GM19351 (cell line): ENCODE data around the gene KSR1.

Experiments
- ATAC-seq: cut with Tn5 transposase; IDR thresholded peaks from one replicate; pipeline ENCODE4 v1.9.1; 2021; ENCODE audit warnings: mild to moderate bottlenecking, moderate library complexity; ENCODE audit not compliant: unreplicated experiment

The KSR1 gene

DNA sequence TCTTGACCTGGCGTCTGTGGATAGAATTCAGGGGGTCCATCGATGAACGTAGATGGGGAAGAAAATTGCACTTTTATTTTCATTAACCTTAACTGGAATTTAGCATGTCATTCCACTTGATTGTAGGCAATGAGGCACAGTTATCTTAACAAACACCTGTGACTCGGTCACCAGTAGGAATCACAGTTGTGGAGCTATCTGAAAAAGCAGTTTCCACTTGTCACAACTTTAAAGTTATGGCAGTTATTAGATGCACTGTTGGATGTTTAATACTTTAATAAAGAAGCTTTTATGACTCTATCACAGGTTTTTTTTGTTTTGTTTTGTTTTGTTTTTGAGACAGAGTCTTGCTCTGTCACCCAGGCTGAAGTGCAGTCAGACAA, 91.0 kb downstream of the KSR1 start:
- no peak for ATAC-seq

DNA sequence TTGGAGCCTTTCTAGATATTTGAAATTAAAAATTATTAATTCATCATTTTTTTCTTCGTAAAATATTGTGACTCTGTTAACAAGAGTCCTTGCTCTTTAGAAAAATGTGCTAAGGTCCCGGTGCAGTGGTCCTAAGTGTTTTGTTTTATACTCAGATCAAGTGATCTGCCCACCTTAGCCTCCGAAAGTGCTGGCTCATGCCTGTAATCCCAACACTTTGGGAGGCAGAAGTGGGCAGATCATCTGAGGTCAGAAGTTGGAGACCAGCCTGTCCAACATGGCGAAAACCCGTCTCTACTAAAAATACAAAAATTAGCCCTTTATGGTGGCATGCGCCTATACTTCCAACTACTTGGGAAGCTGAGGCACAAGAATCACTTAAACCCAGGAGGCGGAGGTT, 92.1 kb downstream of the KSR1 start:
- no peak for ATAC-seq

GRCh38 chr17:27549251-27549893, 93.1 kb downstream of the KSR1 start:
- no peak for ATAC-seq

- ATAC-seq = no peak
Observed at GRCh38 chr17:27550291-27550930, 94.2 kb downstream of the KSR1 start.

DNA sequence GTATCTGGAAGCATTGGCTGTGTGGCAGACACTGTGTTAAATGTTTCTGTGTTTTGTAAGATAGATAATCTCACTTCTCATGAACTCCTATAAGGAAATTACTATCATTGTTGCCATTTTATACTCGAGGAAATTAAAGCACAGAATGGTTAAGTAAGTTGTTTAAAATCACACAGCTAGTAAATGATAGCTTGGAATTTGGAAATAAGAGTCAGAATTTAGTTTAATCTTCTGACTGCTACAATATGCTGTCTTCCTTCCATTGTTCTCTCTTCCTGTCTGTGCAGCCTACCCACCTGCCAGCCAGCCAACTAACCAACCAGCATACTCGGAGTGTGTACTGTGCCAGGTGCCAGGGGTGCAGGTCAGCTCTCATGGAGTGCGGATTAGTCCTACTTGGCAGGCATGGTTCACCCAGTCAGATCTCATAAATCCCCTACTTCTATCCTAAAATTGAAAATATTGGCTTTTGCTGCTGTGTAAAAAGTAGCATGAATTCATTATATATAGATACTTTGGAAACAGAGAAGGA, 94.8 kb downstream of the KSR1 start:
- ATAC-seq = no peak

GRCh38 chr17:27551701-27552248, 95.5 kb downstream of the KSR1 start:
- no peak for ATAC-seq

- no peak for ATAC-seq
Observed at GRCh38 chr17:27552276-27552732, 96.1 kb downstream of the KSR1 start.

DNA sequence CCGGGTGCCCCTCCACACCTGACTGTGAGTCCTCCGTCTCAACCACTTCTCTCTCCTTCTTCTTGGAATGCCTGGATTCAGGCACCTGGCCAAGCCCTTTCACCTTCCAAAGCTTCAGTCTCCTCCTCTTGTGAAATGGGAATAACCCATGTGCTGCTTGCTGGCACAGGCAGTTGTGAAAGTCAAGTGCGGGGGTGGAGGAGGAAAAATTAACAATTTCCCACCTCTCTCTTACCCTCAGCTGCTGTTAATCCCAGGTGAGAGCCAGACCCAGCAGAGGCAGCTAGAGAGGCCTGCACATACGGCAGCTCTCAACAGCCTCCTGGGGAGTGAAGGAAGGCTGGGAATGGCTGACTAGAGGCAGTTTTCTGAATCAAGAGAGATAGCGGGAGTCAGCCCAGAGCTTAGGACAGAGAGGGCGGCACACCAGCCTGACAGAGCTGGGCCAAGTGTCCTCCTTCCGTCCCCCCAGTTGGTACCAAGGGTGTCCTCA, 96.8 kb downstream of the KSR1 start:
- no peak for ATAC-seq

- no peak for ATAC-seq
Observed at GRCh38 chr17:27554152-27554551, 97.9 kb downstream of the KSR1 start.

- ATAC-seq = no peak
Observed at GRCh38 chr17:27554911-27555310, 98.7 kb downstream of the KSR1 start.

- ATAC-seq = no peak
Observed at GRCh38 chr17:27555339-27555738, 99.1 kb downstream of the KSR1 start.

DNA sequence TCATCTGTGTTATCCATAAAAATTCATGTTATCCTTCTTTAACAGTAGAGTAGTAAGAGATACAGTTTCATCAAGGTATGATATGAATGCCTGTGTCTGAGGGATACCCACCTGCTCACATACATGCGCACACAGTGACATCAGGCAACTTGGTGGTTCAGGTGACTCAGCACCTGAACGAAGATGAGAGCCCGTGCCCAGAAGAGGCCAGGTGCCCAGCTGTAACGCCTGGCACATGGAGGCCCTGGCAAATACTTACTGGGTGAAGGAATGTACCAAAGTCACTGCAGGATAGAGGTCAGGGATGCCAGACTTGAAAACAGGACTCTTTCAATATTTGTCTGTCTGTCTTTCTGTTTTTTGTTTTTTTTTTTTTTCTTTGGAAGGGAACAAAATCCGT, 102.1 kb downstream of the KSR1 start:
- ATAC-seq = no peak

DNA sequence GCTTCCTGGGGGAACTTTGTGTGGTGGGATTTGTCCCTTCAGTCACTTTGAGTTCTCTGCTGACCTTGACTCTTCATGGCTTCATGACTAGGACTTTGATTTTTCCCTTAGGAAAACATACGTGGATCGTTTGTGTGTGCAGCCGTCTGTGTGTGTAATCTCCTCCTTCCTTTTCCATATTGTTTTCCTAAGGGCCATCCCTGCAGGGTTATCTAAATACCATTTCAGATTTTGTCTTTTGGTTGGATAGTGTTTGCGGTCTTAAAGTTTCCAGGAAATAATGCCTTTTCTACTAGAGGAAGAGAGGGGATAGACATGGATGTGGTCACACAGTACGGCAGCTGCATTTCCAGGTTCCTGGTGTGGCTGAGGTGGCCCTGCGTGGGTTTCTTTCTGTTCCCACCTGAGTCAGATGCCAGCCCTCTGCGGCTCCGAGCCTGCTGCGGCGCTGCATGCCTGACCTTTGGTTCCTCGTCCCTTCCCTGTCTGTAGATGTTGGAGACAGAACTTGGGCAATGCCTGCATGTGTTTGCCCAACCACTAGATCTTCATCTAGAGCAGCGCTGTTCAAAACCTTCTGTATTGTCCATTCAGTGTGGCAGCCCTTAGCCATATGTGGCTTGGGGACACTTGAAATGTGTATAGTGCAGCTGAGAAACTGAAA, 102.7 kb downstream of the KSR1 start:
- peak; percentile 20 for ATAC-seq

- peak; percentile 87 for ATAC-seq
Observed at GRCh38 chr17:27559506-27560481, 103.5 kb downstream of the KSR1 start.

GRCh38 chr17:27560668-27561067, 104.4 kb downstream of the KSR1 start:
- no peak for ATAC-seq

DNA sequence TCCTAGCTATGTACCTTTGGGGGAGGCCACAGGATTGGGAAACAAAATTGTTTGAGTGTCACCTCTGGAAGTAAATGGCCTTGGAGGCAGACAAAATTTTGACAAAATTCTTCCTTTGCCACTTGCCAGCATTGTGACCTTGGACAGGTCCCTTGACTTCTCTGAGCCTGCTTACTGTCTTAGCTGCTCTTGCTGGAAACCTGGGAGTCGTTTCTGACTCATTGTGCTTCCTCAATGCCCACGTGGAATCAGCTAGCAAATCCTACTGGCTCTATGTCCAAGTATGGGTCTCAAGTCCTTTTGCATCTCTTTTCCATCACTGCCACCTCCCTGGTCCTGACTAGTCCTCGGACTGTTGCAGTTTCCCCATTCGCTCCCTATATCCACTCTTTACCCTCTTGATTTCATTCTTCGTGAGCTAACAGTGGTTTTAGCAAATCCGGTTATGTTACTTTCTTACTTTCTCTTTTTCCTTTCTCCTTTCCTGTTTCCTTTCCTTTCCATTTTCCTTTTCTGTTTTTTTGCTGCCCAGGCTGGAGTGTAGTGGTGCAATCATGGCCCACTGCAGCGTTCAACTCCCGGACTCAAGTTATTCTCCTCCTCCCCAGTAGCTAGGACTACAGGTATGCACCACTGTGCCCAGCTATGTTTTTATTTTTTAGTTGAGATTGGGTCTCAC, 106.7 kb downstream of the KSR1 start:
- ATAC-seq = no peak

DNA sequence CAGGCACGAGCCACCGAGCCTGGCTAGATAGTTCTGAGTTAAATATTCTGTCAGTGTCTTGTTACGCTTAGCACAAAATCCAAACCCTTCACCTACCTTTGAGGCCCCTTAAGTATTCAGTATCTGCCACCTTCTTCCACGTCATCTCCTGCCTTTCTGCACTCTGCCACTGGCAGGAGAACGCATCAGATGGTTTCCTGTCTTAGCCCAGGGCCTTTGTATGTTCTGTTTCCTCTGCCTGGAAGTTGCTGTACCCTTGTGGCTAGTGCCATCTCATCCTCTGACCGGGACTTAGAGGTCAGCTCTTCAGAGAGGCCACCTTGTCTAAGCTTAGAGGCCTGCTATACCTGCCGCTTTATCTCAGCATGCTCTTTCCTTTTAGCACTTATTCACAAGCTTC, 107.3 kb downstream of the KSR1 start:
- ATAC-seq = no peak

DNA sequence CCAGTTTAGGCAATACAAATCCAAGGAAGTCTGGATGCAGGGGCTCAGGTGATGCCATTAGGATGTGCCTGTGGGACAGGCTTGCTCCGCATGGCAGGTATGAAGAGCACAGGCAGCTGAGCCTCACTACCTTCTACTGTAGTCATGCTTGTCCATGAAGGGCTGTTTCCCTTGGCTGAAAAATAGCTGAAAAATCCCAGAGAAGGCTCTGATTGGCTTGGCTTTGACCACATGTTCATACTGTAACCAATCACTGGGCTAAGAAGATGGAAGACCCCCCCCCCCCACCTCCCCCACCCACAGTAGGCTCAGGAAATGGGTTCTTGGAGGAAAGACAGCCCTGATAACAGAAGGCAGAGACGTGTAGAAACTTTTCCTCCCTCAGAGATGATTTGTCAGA, 108.2 kb downstream of the KSR1 start:
- ATAC-seq = no peak

DNA sequence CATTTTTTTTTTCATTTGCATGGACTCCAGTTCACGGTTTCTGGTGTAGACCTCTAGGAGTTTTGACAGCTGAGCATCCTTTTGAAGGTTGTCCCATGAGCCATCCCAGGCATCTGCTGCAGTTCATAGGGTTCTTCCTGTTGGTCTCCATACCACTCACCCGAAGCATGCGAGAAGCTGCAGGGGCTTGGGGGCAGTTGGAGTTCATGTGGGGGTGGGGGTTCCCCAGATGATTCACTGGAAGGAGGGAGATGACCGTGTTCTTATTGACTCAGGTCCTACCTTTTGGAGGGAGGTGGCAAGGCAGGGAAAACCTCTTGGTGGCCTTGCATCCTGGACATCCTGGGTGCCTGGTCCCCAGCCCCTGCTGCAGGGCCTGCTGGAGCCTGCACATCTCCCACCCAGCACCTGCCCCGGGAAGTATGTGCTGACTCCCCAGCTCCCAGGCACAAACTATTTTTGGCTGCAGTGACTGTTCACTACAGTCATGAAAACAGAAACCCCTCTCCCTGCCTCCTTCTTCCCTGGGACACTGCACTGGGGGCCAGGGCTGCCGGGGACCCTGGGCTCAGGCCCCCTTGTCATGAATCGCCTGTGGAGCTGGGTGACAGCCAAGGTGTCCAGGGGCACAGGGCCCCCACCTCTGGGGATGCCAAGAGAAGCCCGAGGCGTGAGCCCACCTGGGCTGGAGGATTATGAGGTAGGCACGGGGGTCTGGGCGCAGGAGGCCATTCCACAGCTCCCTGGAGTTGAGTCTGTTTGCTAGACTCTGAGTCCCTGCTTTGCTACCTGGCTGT, 109.8 kb downstream of the KSR1 start:
- ATAC-seq = no peak
